ENCODE results near the gene CCDC73.
A peak's percentile ranks its signal among the peaks of the same experiment; 100 is the strongest.
"Not testable (repeated sequence)": the region's sequence is repeated elsewhere in the genome, so short reads cannot be mapped to it uniquely, and the experiment has no call there.

Gene CCDC73

GRCh38 chr11:32610797-32611352 is 183.6 kb downstream of the CCDC73 start:
- intact Hi-C loops (cut with DNase I) = no loop called here
- DNase-seq = no peak

GRCh38 chr11:32608826-32609225 is 185.6 kb downstream of the CCDC73 start:
- intact Hi-C loops (cut with DNase I); DNase-seq: not testable (repeated sequence)

GRCh38 chr11:32606220-32606619 is 188.2 kb downstream of the CCDC73 start:
- no peak for DNase-seq
- intact Hi-C loops (cut with DNase I) = no loop called here

- no peak for DNase-seq
- intact Hi-C loops (cut with DNase I) = no loop called here
These were observed 191.6 kb downstream of the CCDC73 start for GRCh38 chr11:32602657-32603415.

GRCh38 chr11:32597921-32598320 is 196.5 kb downstream of the CCDC73 start:
- intact Hi-C loops (cut with DNase I) = no loop called here
- no peak for DNase-seq

GRCh38 chr11:32596114-32596513 is 198.3 kb downstream of the CCDC73 start:
- intact Hi-C loops (cut with DNase I) = not testable (repeated sequence)
- DNase-seq = peak in 2 of 42 donors; percentile 8 to 28

- no peak for DNase-seq
- intact Hi-C loops (cut with DNase I) = no loop called here
These were observed 200.2 kb downstream of the CCDC73 start for GRCh38 chr11:32594272-32594671.

GRCh38 chr11:32586576-32587190 is 207.8 kb downstream of the CCDC73 start:
- DNase-seq = peak in 4 of 42 donors; percentile 4 to 41 (median 17)
- intact Hi-C loops (cut with DNase I) = no loop called here

- intact Hi-C loops (cut with DNase I) = no loop called here
- DNase-seq = no peak
These were observed 209.5 kb downstream of the CCDC73 start for GRCh38 chr11:32584921-32585320.

GRCh38 chr11:32583459-32584271 is 210.8 kb downstream of the CCDC73 start, which contains the start of gene EIF3M:
Gene EIF3M, plus strand, starts transcription at chr11:32583831. Its CDS starts 57 bp downstream, at chr11:32583888.
- peak; percentile 91 to 98 (median 96) for DNase-seq
- intact Hi-C loops (cut with DNase I) = no loop called here

GRCh38 chr11:32581556-32581955 is 212.9 kb downstream of the CCDC73 start:
- no peak for DNase-seq
- intact Hi-C loops (cut with DNase I) = no loop called here

- no peak for DNase-seq
- intact Hi-C loops (cut with DNase I) = no loop called here
These were observed 213.5 kb downstream of the CCDC73 start for GRCh38 chr11:32580967-32581366.

GRCh38 chr11:32576456-32576855 is 218.0 kb downstream of the CCDC73 start:
- DNase-seq = no peak
- intact Hi-C loops (cut with DNase I) = no loop called here

- intact Hi-C loops (cut with DNase I) = no loop called here
- DNase-seq = no peak
These were observed 219.4 kb downstream of the CCDC73 start for GRCh38 chr11:32575070-32575469.

- intact Hi-C loops (cut with DNase I) = no loop called here
- DNase-seq = no peak
These were observed 220.0 kb downstream of the CCDC73 start for GRCh38 chr11:32574421-32574820.

- no peak for DNase-seq
- intact Hi-C loops (cut with DNase I) = no loop called here
These were observed 221.2 kb downstream of the CCDC73 start for GRCh38 chr11:32573228-32573627.

GRCh38 chr11:32571039-32571438 is 223.4 kb downstream of the CCDC73 start:
- DNase-seq = no peak
- intact Hi-C loops (cut with DNase I) = no loop called here

- DNase-seq = no peak
- intact Hi-C loops (cut with DNase I) = no loop called here
These were observed 225.1 kb downstream of the CCDC73 start for GRCh38 chr11:32569313-32569881.

GRCh38 chr11:32567154-32567553 is 227.3 kb downstream of the CCDC73 start:
- DNase-seq = no peak
- intact Hi-C loops (cut with DNase I) = no loop called here
